Measurements from ENCODE around the gene TRIM3.

DNA sequence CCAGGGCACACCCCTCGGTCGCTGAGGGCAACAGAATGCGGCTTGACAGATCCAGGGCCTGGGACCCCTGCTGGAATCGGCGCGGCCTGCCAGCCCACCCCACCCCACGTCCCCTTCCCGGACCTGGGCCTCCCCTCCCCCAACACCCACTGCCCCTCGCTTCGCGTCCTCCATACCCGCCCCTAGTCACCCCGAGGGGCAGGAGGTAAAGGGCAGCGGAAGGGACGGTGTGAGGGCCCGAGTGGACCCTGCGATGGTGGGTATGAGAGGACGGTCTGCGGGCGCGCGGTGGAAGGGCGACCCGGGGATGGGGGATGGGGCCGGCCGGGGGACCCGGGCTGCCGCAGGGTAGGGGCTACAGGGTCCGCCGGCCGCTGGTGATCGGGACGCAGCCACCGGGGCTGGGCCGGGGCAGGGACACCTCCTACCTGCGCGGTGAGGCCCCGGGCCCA, 55.2 kb downstream of the TRIM3 start:
- TF ChIP-seq CTCF (IDR thresholded peaks at IDR 0.05) (no peak), POLR2A (IDR thresholded peaks at IDR 0.05) (no peak)
